Karpas-422 (cell line): Measurements from ENCODE around the gene CNOT4. TPM values are rescaled to one million over a fixed set of nuclear protein-coding genes. Genes with fewer than 3 reads are reported as not detected.

Experiments used
- DNase-seq: peaks from one replicate; pipeline ENCODE4 v3.0.0-alpha.2; 2015
- H2AFZ ChIP-seq: fragments of 200-600 bp; sonication (generic); 2 replicates; pipeline ENCODE4 v1.6.1; 2014; ENCODE audit warnings: antibody characterized with exemption, low read length, mixed read lengths
- H3K27ac ChIP-seq: fragments of 200-600 bp; sonication (generic); 2 replicates; pipeline ENCODE4 v1.5.1; 2014; ENCODE audit warnings: mild to moderate bottlenecking, low read length, moderate library complexity
- H3K27me3 ChIP-seq: fragments of 200-600 bp; sonication (generic); 2 replicates; pipeline ENCODE4 v1.6.1; 2014; ENCODE audit warnings: low read length, mixed read lengths
- H3K36me3 ChIP-seq: fragments of 200-600 bp; sonication (generic); 2 replicates; pipeline ENCODE4 v1.6.1; 2014; ENCODE audit warnings: low read length, mixed read lengths; ENCODE audit not compliant: insufficient read depth
- H3K4me1 ChIP-seq: fragments of 200-600 bp; sonication (generic); 2 replicates; pipeline ENCODE4 v1.6.1; 2014; ENCODE audit warnings: mild to moderate bottlenecking, low read length, mixed read lengths
- H3K4me2 ChIP-seq: fragments of 200-600 bp; sonication (generic); 2 replicates; pipeline ENCODE4 v1.6.1; 2014; ENCODE audit warnings: low read length, low read depth, mild to moderate bottlenecking; ENCODE audit not compliant: poor library complexity, severe bottlenecking
- H3K4me3 ChIP-seq: fragments of 200-600 bp; sonication (generic); 2 replicates; pipeline ENCODE4 v1.5.1; 2014; ENCODE audit warnings: mild to moderate bottlenecking, antibody characterized with exemption, low read length, mixed read lengths
- H3K79me2 ChIP-seq: fragments of 200-600 bp; sonication (generic); 2 replicates; pipeline ENCODE4 v1.6.1; 2014; ENCODE audit warnings: mild to moderate bottlenecking, low read length, mixed read lengths
- H3K9ac ChIP-seq: fragments of 200-600 bp; sonication (generic); 2 replicates; pipeline ENCODE4 v1.6.0; 2014; ENCODE audit warnings: low read length
- H3K9me2 ChIP-seq: fragments of 200-600 bp; sonication (generic), shearing (Covaris generic); replicated peaks from 2 replicates; pipeline ENCODE4 v1.6.0; 2014; ENCODE audit warnings: mild to moderate bottlenecking, low read length, moderate library complexity; ENCODE audit not compliant: insufficient read depth
- H3K9me3 ChIP-seq: fragments of 300-700, 200-600 bp; sonication (generic); 2 replicates; pipeline ENCODE4 v1.6.1; 2014; ENCODE audit warnings: low read length, mixed read lengths
- H4K20me1 ChIP-seq: fragments of 200-600 bp; sonication (generic); 2 replicates; pipeline ENCODE4 v1.6.1; 2014; ENCODE audit warnings: mild to moderate bottlenecking, antibody characterized with exemption, low read length, low read depth; ENCODE audit not compliant: insufficient read depth
- total RNA-seq: library from RNA; depleted of rRNA; stranded (reverse); fragments of >200 nt; shearing (Covaris generic); gene quantifications from 2 replicates; pipeline ENCODE4 v1.2.3, GENCODE V29; 2014; ENCODE audit warnings: low replicate concordance

The CNOT4 gene
- total RNA-seq, 1 experiment from 2014 or later = 25.9 TPM

DNA sequence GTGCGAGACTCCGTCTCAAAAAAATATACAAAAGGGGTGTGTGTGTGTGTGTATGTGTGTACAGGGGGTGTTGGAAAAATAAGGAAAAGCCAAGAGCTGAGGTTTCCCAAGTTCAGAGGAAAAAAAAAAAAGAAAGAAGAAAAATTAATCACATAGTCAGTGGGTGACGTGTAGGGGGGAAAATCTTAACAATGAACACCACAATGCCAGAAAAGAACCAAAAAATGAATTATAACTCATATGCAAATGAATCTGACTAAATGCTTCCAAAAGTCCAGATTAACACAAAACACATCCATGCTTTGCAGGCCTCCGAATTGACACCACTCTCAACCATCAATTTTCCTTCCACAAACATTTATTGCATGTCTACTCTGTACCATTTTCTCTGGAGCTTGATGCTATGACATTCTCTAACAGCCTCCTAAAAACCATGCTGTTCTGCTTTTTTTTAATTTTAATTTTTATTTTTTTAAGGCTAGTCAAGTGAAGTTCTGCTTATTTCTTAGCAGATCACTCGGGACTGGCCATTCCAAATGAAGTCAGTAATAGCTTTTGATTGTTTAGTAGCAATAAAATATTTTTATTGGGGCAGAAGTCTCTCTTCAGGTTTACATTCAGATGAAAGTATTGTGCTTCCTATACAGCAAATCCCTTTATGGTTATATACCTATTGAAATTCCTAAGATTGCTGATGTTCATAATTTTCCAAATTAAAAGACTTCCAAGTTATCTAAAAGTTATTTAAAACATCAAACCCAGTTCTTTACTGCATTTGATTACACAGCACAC is 133.8 kb downstream of the CNOT4 start:
- H3K79me2 ChIP-seq = peaks cover 23% of the 10 kb centered on the region
- no peak overlapping the region for H2AFZ ChIP-seq
- DNase-seq = no peak
- H3K27me3 ChIP-seq = no peaks in the 10 kb centered on the region
- H3K4me3 ChIP-seq = no peak overlapping the region
- no peak overlapping the region for H3K4me2 ChIP-seq
- no peaks in the 10 kb centered on the region for H3K9me3 ChIP-seq
- peaks cover 14% of the 10 kb centered on the region for H3K4me1 ChIP-seq
- no peaks in the 10 kb centered on the region for H3K36me3 ChIP-seq
- no peaks in the 10 kb centered on the region for H4K20me1 ChIP-seq
- no peak overlapping the region for H3K27ac ChIP-seq
- H3K9me2 ChIP-seq = no peaks in the 10 kb centered on the region
- H3K9ac ChIP-seq = no peak overlapping the region

DNA sequence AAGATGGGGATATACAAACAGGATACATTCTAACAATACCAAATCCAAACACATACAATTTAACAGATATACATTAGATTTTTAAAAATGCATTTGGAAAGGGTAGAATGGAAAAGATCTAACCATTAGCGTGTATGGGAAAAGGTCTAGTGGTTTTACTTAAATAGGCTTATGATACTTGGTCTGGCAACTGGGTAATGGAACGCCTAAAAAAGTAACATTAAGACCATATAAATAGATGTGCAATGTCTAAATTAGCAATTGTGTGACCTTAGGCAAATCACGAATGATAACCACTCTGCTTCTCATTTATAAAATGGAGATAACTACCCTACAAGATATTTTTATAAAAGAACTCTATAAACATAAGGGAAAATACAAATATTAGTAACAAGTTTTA is 135.2 kb downstream of the CNOT4 start:
- H3K9me3 ChIP-seq = no peaks in the 10 kb centered on the region
- H3K9ac ChIP-seq = no peak overlapping the region
- peaks cover 27% of the 10 kb centered on the region for H3K79me2 ChIP-seq
- no peaks in the 10 kb centered on the region for H3K9me2 ChIP-seq
- no peaks in the 10 kb centered on the region for H3K36me3 ChIP-seq
- no peak overlapping the region for H3K4me3 ChIP-seq
- H3K27me3 ChIP-seq = no peaks in the 10 kb centered on the region
- H2AFZ ChIP-seq = no peak overlapping the region
- H3K27ac ChIP-seq = no peak overlapping the region
- peaks cover 14% of the 10 kb centered on the region for H3K4me1 ChIP-seq
- peak; percentile 52 for DNase-seq
- no peaks in the 10 kb centered on the region for H4K20me1 ChIP-seq
- peak overlapping the region; percentile 26 for H3K4me2 ChIP-seq

DNA sequence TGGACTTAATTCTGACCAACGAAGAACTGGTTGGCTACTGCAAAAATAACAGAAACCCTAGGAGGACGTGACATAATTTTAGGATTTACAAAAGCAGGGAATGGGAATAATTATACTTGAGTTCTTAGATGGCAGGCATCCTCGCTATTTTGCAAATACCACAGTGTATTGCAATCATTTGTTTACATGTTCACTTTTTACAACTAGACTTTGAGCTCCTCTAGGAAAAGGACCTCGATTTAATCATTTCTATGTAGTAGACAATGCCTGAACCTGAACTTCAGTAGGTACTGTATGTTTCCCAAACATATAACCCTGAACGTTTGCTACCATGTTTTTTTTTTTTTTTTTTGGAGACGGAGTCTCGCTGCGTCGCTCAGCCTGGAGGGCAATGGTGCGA is 137.7 kb downstream of the CNOT4 start:
- no peak overlapping the region for H2AFZ ChIP-seq
- no peaks in the 10 kb centered on the region for H3K9me3 ChIP-seq
- no peaks in the 10 kb centered on the region for H3K9me2 ChIP-seq
- H3K79me2 ChIP-seq = peaks cover 28% of the 10 kb centered on the region
- H3K4me3 ChIP-seq = no peak overlapping the region
- no peak for DNase-seq
- H3K4me2 ChIP-seq = no peak overlapping the region
- no peaks in the 10 kb centered on the region for H3K27me3 ChIP-seq
- H4K20me1 ChIP-seq = no peaks in the 10 kb centered on the region
- peaks cover 14% of the 10 kb centered on the region for H3K4me1 ChIP-seq
- no peaks in the 10 kb centered on the region for H3K36me3 ChIP-seq
- H3K9ac ChIP-seq = no peak overlapping the region
- no peak overlapping the region for H3K27ac ChIP-seq

DNA sequence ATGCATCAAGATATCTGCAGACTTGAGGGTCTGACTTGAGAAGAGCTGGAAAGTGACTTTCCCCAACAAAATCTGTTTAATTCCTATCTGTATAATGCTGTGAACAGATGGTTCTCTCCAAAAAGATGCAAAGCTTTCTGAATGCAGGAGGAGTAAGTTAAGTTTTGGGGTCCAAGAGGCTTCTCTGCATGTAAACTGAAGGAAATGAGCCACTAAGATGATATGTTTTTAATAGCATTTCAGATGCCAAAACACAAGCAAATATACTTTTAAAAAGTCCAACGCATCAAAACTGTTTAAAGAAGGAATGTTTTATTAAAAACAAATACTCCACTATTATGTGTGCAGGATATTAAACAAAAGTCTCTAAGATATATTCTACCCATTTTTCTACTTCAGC is 139.2 kb downstream of the CNOT4 start:
- H3K4me3 ChIP-seq = no peak overlapping the region
- H4K20me1 ChIP-seq = no peaks in the 10 kb centered on the region
- H3K4me2 ChIP-seq = no peak overlapping the region
- H2AFZ ChIP-seq = no peak overlapping the region
- no peak overlapping the region for H3K27ac ChIP-seq
- H3K9me3 ChIP-seq = no peaks in the 10 kb centered on the region
- H3K79me2 ChIP-seq = peaks cover 22% of the 10 kb centered on the region
- peaks cover 14% of the 10 kb centered on the region for H3K4me1 ChIP-seq
- H3K27me3 ChIP-seq = no peaks in the 10 kb centered on the region
- no peaks in the 10 kb centered on the region for H3K36me3 ChIP-seq
- H3K9me2 ChIP-seq = no peaks in the 10 kb centered on the region
- no peak overlapping the region for H3K9ac ChIP-seq
- DNase-seq = no peak

DNA sequence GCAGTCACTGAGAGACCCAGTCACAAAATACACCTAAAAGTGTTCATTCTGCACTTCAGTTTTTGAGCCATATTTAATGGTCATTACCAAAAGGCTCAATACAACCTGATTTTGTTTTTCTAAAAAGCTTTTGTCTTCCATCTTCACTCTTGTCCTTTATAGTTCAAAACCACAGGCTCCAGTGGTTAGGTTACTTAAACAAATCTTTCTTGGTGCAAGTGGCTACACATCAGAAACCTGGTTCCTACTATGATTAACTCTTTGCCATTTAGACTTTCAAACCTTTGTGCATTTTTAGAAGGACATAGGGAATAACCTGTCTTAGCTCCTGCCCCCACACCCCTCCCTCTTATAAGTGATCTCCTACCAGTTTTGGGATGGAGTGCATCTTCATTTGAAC is 140.5 kb downstream of the CNOT4 start:
- H3K27me3 ChIP-seq = no peaks in the 10 kb centered on the region
- H3K4me1 ChIP-seq = peaks cover 4% of the 10 kb centered on the region
- no peak overlapping the region for H3K4me2 ChIP-seq
- H3K4me3 ChIP-seq = no peak overlapping the region
- no peak overlapping the region for H3K27ac ChIP-seq
- no peaks in the 10 kb centered on the region for H3K36me3 ChIP-seq
- no peak overlapping the region for H2AFZ ChIP-seq
- H4K20me1 ChIP-seq = no peaks in the 10 kb centered on the region
- H3K9me3 ChIP-seq = no peaks in the 10 kb centered on the region
- H3K9ac ChIP-seq = no peak overlapping the region
- DNase-seq = no peak
- H3K79me2 ChIP-seq = peaks cover 18% of the 10 kb centered on the region
- no peaks in the 10 kb centered on the region for H3K9me2 ChIP-seq

DNA sequence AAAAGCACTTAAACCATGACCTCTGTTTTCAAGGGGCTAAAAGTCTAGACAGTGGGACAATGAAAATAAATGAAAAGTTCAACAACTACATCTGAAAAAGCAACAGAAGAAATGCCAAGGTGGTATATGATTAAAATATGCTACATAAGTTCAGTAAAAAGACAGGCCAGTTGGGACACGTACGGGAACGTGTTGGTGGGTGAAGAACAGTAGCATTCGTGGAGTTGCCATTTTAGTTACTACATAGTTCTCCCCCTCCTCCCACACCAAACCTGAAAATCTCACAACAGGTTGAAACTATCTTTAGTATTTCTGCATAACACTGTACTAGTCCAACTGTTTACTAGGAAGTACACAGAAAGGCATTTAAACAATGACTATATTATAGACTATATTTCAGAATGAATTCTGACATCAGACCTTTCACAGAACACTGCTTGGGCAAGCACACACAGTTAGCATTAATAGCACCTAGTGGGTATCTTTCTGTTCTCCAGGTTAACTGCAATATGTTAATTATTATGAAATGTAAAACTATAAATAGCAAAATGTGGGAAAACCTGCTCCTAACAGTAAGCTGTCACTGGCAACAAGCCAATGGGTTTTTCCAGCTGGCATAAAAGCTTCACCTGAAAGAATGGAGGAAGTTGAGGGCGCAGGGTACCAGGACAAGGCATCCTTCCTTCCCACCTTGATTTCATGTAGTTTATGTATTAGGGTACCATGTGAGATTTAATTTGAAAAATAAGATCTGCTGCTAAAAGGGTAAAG is 141.3 kb downstream of the CNOT4 start:
- Histone ChIP-seq H3K27me3 (no peaks in the 10 kb centered on the region), H3K9me3 (no peaks in the 10 kb centered on the region), H3K4me3 (no peak overlapping the region), H3K9ac (no peak overlapping the region), H4K20me1 (no peaks in the 10 kb centered on the region), H3K9me2 (no peaks in the 10 kb centered on the region), H3K4me1 (no peaks in the 10 kb centered on the region), H3K36me3 (peaks cover 4% of the 10 kb centered on the region; the same call in 1 of the 2 replicates), H2AFZ (no peak overlapping the region), H3K27ac (no peak overlapping the region), H3K4me2 (no peak overlapping the region), H3K79me2 (peaks cover 11% of the 10 kb centered on the region; the same call in 1 of the 2 replicates)
- no peak for DNase-seq

DNA sequence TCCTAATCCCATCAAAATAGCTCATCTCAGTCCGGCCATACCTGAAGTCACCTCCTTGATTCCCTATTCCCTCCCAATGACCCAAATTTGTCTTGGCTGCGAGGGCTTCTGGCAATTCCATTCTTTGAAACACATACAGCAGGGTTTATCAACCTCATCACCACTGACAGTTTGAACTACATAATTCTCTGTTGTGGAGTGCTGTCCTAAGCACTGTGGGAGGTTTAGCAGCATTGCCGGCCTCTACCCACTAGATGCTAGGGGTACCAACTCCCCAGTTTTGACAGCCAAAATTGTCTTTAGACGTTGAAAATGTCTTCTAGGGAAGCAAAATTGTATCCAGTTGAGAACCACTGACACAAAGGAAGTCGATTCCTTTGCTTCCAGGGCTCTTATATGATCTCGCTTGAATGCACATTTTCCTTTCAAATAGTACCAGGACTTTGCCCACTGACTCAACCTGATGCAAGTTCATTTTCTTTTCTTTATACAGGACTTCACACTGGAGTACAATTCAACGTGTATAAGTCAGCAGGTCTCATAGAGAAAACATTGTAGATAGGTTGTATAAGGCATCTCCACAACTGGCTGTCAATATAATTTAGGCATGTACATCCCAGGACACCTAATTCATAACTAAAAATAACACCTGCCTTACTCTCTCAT is 142.9 kb downstream of the CNOT4 start:
- Histone ChIP-seq H3K27me3 (no peaks in the 10 kb centered on the region), H3K9me2 (no peaks in the 10 kb centered on the region), H3K4me1 (no peaks in the 10 kb centered on the region), H3K79me2 (peaks cover 11% of the 10 kb centered on the region; the same call in 1 of the 2 replicates), H3K4me2 (no peak overlapping the region), H2AFZ (no peak overlapping the region), H3K9ac (no peak overlapping the region), H3K4me3 (no peak overlapping the region), H3K36me3 (peaks cover 17% of the 10 kb centered on the region), H3K9me3 (no peaks in the 10 kb centered on the region), H3K27ac (no peak overlapping the region), H4K20me1 (no peaks in the 10 kb centered on the region)
- no peak for DNase-seq

DNA sequence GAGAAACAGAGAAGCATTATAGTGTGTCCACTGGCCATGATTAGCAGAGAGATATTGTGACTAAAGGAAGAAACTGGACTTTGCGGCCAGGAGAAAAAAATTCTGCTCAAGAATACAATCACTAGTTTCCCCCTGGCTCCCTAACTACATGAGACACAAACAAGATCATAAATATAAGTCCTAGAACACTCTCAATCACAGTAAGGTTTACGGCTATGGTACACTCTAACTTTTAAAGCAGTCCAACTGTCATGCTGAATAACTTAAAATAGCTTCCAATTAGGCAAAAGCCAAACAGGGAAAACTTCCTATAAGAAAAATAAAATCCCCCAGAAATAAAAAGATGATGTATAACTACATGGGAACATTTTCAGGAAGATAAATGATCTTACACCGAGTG is 144.2 kb downstream of the CNOT4 start:
- H3K27me3 ChIP-seq = no peaks in the 10 kb centered on the region
- no peaks in the 10 kb centered on the region for H3K4me1 ChIP-seq
- H3K36me3 ChIP-seq = peaks cover 24% of the 10 kb centered on the region
- no peaks in the 10 kb centered on the region for H4K20me1 ChIP-seq
- no peak overlapping the region for H2AFZ ChIP-seq
- H3K27ac ChIP-seq = no peak overlapping the region
- no peak overlapping the region for H3K4me2 ChIP-seq
- no peak overlapping the region for H3K4me3 ChIP-seq
- no peak overlapping the region for H3K9ac ChIP-seq
- 0 out of 2 replicates have a peak, but pooled peaks cover 8% of the 10 kb centered on the region for H3K79me2 ChIP-seq
- H3K9me3 ChIP-seq = no peaks in the 10 kb centered on the region
- H3K9me2 ChIP-seq = no peaks in the 10 kb centered on the region
- DNase-seq = no peak
